Psoas muscle (tissue), 8 donors: ENCODE results near the gene RNPS1. TPM values are rescaled to one million over a fixed set of nuclear protein-coding genes. Genes with fewer than 3 reads are reported as not detected.

Source experiments
- ATAC-seq, 4 donors: fragments of 200-7000 bp; cut with Tn5 transposase; one replicate each; pipeline ENCODE4 v1.9.1; 2020; ENCODE audit warnings: moderate library complexity in 3 of 4, mild to moderate bottlenecking in 2 of 4
- DNase-seq, 2 donors: peaks; one replicate each; pipeline ENCODE4 v3.0.0-alpha.2; 2020
- H3K27ac ChIP-seq: fragments of 200-600 bp; one replicate; pipeline ENCODE4 v1.8.0; 2022
- H3K27me3 ChIP-seq, 3 donors: fragments of 200-600 bp in 1 of 3; one replicate each; pipeline versions ENCODE4 v1.6.1 to v1.8.0; 2013 to 2022; ENCODE audit warnings: low read length in 2 of 3, mild to moderate bottlenecking in 2 of 3, moderate library complexity in 1 of 3; ENCODE audit not compliant: insufficient read depth in 3 of 3
- H3K36me3 ChIP-seq, 2 donors: fragments of 200-600 bp in 1 of 2; one replicate each; pipeline versions ENCODE4 v1.6.1 to v1.8.0; 2013 to 2022; ENCODE audit warnings: low read depth in 1 of 2, mild to moderate bottlenecking in 1 of 2, moderate library complexity in 1 of 2; ENCODE audit not compliant: insufficient read depth in 1 of 2
- H3K4me1 ChIP-seq: fragments of 200-600 bp; one replicate; pipeline ENCODE4 v1.8.0; 2022
- H3K4me3 ChIP-seq: fragments of 200-600 bp; one replicate; pipeline ENCODE4 v1.8.0; 2022; ENCODE audit warnings: mild to moderate bottlenecking
- H3K9me3 ChIP-seq: fragments of 200-600 bp; one replicate; pipeline ENCODE4 v1.8.0; 2022
- CTCF ChIP-seq: fragments of 200-600 bp; IDR thresholded peaks from one replicate; pipeline ENCODE4 v1.8.0; 2022; ENCODE audit warnings: antibody characterized with exemption
- WGBS, 3 donors: extraction: QIAGEN DNeasy Blood & Tissue Kit; methylation state at CpG; one replicate each; pipeline versions ENCODE4 v1.1.6 to v1.1.7; 2013; 5-methylcytosine and 5-hydroxymethylcytosine counted together
- intact Hi-C, 2 donors: fragments of 100-400 bp; cut with DNase I; formaldehyde crosslinking; loops; one replicate each; pipeline versions ENCODE4 v1.11.0 to v1.14.2; 2022
- long read RNA-seq, 2 donors: library from polyadenylated mRNA; unstranded; transcript quantifications; one replicate each; pipeline ENCODE4 v2.0.0, GENCODE V29; 2021
- polyA plus RNA-seq, 3 donors: library from polyadenylated mRNA; stranded (reverse); fragments of 200-250 nt; gene quantifications; one replicate each; pipeline ENCODE4 v1.2.3, GENCODE V29; 2013
- total RNA-seq, 4 donors: library from RNA; stranded (reverse); fragmentation: NEBNext Ultra II Directional in 2 of 4; extraction: Animal tissue kit (Norgen Biotek cat#: 25700) in 2 of 4; gene quantifications; one replicate each; pipeline versions ENCODE4 v1.2.1 to v1.2.4, GENCODE V29; 2021 to 2023
- donor health status: healthy with polysubstance abuse.
- donor health status: DM: no; HTN: no; CAD: no; lungs with moderate emphysema.
- donor health status: Bipolar disorder and iron deficiency.
- donor health status: healthy.
- donor health status: DM: yes; HTN: yes; CAD: no.
- donor health status: DM: no; HTN: no; CAD: no.
- donor health status: DM: no; HTN: no; CAD: no.
- donor health status: DM: yes; HTN: yes; CAD: no.

The RNPS1 gene
- total RNA-seq (100 to 1,000 TPM; 165 to 251 (median 187) TPM), polyA plus RNA-seq (100 to 1,000 TPM; 193 to 441 (median 352) TPM)
- long read RNA-seq, donor 1, transcript RNPS1-202 (8 exons, 2,241 nt), result major isoform, 31 of 83 reads
- long read RNA-seq, donor 1, transcript RNPS1-221 (1 exons, 1,826 nt), result minor isoform, 10 of 83 reads
- long read RNA-seq, donor 1, transcript RNPS1-201 (9 exons, 1,276 nt), result minor isoform, 5 of 83 reads
- long read RNA-seq, donor 1, partial matches to known transcripts, result 2 of 83 reads
- long read RNA-seq, donor 1, other reads (novel, unspliced or antisense), result 25 of 83 reads
- long read RNA-seq, donor 2, transcript RNPS1-202 (8 exons, 2,241 nt), result major isoform, 89 of 196 reads
- long read RNA-seq, donor 2, transcript RNPS1-220 (7 exons, 2,037 nt), result minor isoform, 26 of 196 reads
- long read RNA-seq, donor 2, transcript RNPS1-221 (1 exons, 1,826 nt), result minor isoform, 19 of 196 reads
- long read RNA-seq, donor 2, transcript RNPS1-216 (8 exons, 2,298 nt), result minor isoform, 5 of 196 reads
- long read RNA-seq, donor 2, partial matches to known transcripts, result 4 of 196 reads
- long read RNA-seq, donor 2, other reads (novel, unspliced or antisense), result 38 of 196 reads

GRCh38 chr16:2267913-2268666 lies at the start of gene RNPS1:
TSS of gene RNPS1 (minus strand) at chr16:2268126. CDS start at chr16:2264643, 3,483 bp downstream.
- DNase-seq, result peak; percentile 97 to 99
- peaks cover 28% of the 10 kb centered on the region for H3K4me1 ChIP-seq
- H3K36me3 ChIP-seq, result peaks cover 9 to 25% of the 10 kb centered on the region in 2 donors
- no peak for TF ChIP-seq CTCF
- no peaks in the 10 kb centered on the region for H3K27me3 ChIP-seq
- H3K27ac ChIP-seq, result peak within 1 kb of the TSS; percentile 97
- peak within 1 kb of the TSS; percentile 73 for H3K4me3 ChIP-seq
- intact Hi-C loops, result loop anchor here in 1 of 2 donors (5.0 kb wide), 1 partner anchor 69 kb away; no protein-coding TSS in a partner anchor
- peak; percentile 95 to 97 (median 96) for ATAC-seq
- no peaks in the 10 kb centered on the region for H3K9me3 ChIP-seq
- WGBS, 3 donors, result 0 to 1% (median 1%) methylated on average over 64 to 88 of the region's 88 CpGs

- 93 to 96% (median 95%) methylated on average over 25 to 26 of the region's 26 CpGs for WGBS, 3 donors
- ATAC-seq, result no peak
These were observed 49.5 kb upstream of the RNPS1 start for GRCh38 chr16:2317231-2318020.

GRCh38 chr16:2308089-2308962 lies 40.4 kb upstream of the RNPS1 start:
- intact Hi-C loops, result no loop called here
- Histone ChIP-seq H3K4me1 (no peaks in the 10 kb centered on the region), H3K36me3 (peaks cover 0 to 7% of the 10 kb centered on the region in 2 donors), H3K27me3 (no peaks in the 10 kb centered on the region), H3K4me3 (no peak overlapping the region), H3K27ac (no peak overlapping the region), H3K9me3 (no peaks in the 10 kb centered on the region)
- no peak for TF ChIP-seq CTCF
- WGBS, 3 donors, result 90 to 92% (median 91%) methylated on average over 30 of the region's 30 CpGs
- DNase-seq (no peak), ATAC-seq (no peak)

More at GRCh38 chr16:2317231-2318020, 49.5 kb upstream of the RNPS1 start:
- intact Hi-C loops, result no loop called here
- Histone ChIP-seq H3K27me3 (no peaks in the 10 kb centered on the region), H3K9me3 (no peaks in the 10 kb centered on the region), H3K36me3 (peaks cover 0 to 33% of the 10 kb centered on the region in 2 donors), H3K27ac (no peak overlapping the region), H3K4me1 (no peaks in the 10 kb centered on the region), H3K4me3 (no peak overlapping the region)
- DNase-seq, result no peak
- no peak for TF ChIP-seq CTCF

GRCh38 chr16:2299915-2300192 lies 31.9 kb upstream of the RNPS1 start:
- TF ChIP-seq CTCF, result no peak
- no peak overlapping the region for H3K4me3 ChIP-seq
- 67 to 74% (median 72%) methylated on average over 10 of the region's 10 CpGs for WGBS, 3 donors
- ATAC-seq, result no peak
- H3K36me3 ChIP-seq, result peaks cover 0 to 21% of the 10 kb centered on the region in 2 donors
- intact Hi-C loops, result no loop called here
- no peaks in the 10 kb centered on the region for H3K4me1 ChIP-seq
- no peaks in the 10 kb centered on the region for H3K27me3 ChIP-seq
- no peak overlapping the region for H3K27ac ChIP-seq
- no peak for DNase-seq
- no peaks in the 10 kb centered on the region for H3K9me3 ChIP-seq
